ENCODE results near the gene TUBG1.
"Not testable (repeated sequence)": the region's sequence is repeated elsewhere in the genome, so short reads cannot be mapped to it uniquely, and the experiment has no call there.

The TUBG1 gene

GRCh38 chr17:42579794-42580551, 29.5 kb upstream of the TUBG1 start:
- DNase-seq = no peak

GRCh38 chr17:42581744-42582270, 27.7 kb upstream of the TUBG1 start:
- DNase-seq = no peak

GRCh38 chr17:42584880-42585279, 24.6 kb upstream of the TUBG1 start:
- no peak for DNase-seq

GRCh38 chr17:42585353-42585752, 24.1 kb upstream of the TUBG1 start:
- DNase-seq = no peak

GRCh38 chr17:42586514-42587230, 22.8 kb upstream of the TUBG1 start:
- DNase-seq = no peak

GRCh38 chr17:42590886-42591285, 18.6 kb upstream of the TUBG1 start:
- no peak for DNase-seq

- no peak for DNase-seq
Observed at GRCh38 chr17:42591411-42591810, 18.1 kb upstream of the TUBG1 start.

GRCh38 chr17:42596386-42596785, 13.1 kb upstream of the TUBG1 start:
- DNase-seq = no peak

GRCh38 chr17:42598905-42599304, 10.6 kb upstream of the TUBG1 start:
- DNase-seq = no peak

GRCh38 chr17:42603318-42603717, 6.2 kb upstream of the TUBG1 start:
- no peak for DNase-seq

- DNase-seq = no peak
Observed at GRCh38 chr17:42607769-42608168, 1.7 kb upstream of the TUBG1 start.

- DNase-seq = no peak
Observed at GRCh38 chr17:42608305-42609181, 940 bp upstream of the TUBG1 start.

- peak; percentile 1 for DNase-seq
Observed at GRCh38 chr17:42609814-42610801, 625 bp downstream of the TUBG1 start.

- DNase-seq = no peak
Observed at GRCh38 chr17:42612013-42612412, 2.5 kb downstream of the TUBG1 start.

- DNase-seq = no peak
Observed at GRCh38 chr17:42613699-42614295, 4.3 kb downstream of the TUBG1 start.

GRCh38 chr17:42617956-42618431, 8.5 kb downstream of the TUBG1 start:
- DNase-seq = no peak

- DNase-seq = no peak
Observed at GRCh38 chr17:42618442-42619150, 9.1 kb downstream of the TUBG1 start.

- DNase-seq = not testable (repeated sequence)
Observed at GRCh38 chr17:42621987-42622386, 12.5 kb downstream of the TUBG1 start.

GRCh38 chr17:42623271-42623670, 13.8 kb downstream of the TUBG1 start:
- DNase-seq = no peak

- no peak for DNase-seq
Observed at GRCh38 chr17:42623732-42624596, 14.5 kb downstream of the TUBG1 start.

Measured in activated effector memory CD4-positive, alpha-beta T cell treated with Interleukin-2 at 50 U/mL for 16 hours (primary cell).